Spleen (tissue), 11 donors: Measurements from ENCODE around the gene LRIG1. TPM values are rescaled to one million over a fixed set of nuclear protein-coding genes. Genes with fewer than 3 reads are reported as not detected.

Source experiments
- DNase-seq: peaks from one replicate; pipeline ENCODE4 v3.0.0-alpha.2; 2020
- H3K27ac ChIP-seq, 8 donors: fragments of 200-600 bp; sonication (generic) in 7 of 8; 1 replicate in 4 of 8; 2 replicates in 4 of 8; pipeline versions ENCODE4 v1.5.0 to v1.8.0; 2016 to 2021; ENCODE audit warnings: inconsistent platforms in 4 of 8, mild to moderate bottlenecking in 4 of 8, moderate library complexity in 1 of 8
- H3K27me3 ChIP-seq, 7 donors: fragments of 200-600 bp; sonication (generic) in 6 of 7; replicated peaks in 1 of 7; 1 replicate in 4 of 7; 2 replicates in 3 of 7; pipeline versions ENCODE4 v1.5.0 to v1.8.0; 2016 to 2021; ENCODE audit warnings: inconsistent platforms in 3 of 7, mild to moderate bottlenecking in 1 of 7
- H3K36me3 ChIP-seq, 6 donors: fragments of 200-600 bp; sonication (generic) in 5 of 6; 1 replicate in 4 of 6; 2 replicates in 2 of 6; pipeline versions ENCODE4 v1.5.0 to v1.8.0; 2016 to 2021; ENCODE audit warnings: inconsistent platforms in 2 of 6
- H3K4me1 ChIP-seq, 6 donors: fragments of 200-600 bp; sonication (generic) in 5 of 6; 1 replicate in 3 of 6; 2 replicates in 3 of 6; pipeline versions ENCODE4 v1.5.0 to v1.8.0; 2016 to 2021; ENCODE audit warnings: inconsistent platforms in 3 of 6
- H3K4me3 ChIP-seq, 8 donors: fragments of 200-600 bp; sonication (generic) in 7 of 8; 1 replicate in 4 of 8; 2 replicates in 4 of 8; pipeline versions ENCODE4 v1.5.0 to v1.8.0; 2016 to 2021; ENCODE audit warnings: inconsistent platforms in 4 of 8, mild to moderate bottlenecking in 4 of 8, moderate library complexity in 2 of 8
- H3K9me3 ChIP-seq, 8 donors: fragments of 200-600 bp; sonication (generic) in 7 of 8; 1 replicate in 4 of 8; 2 replicates in 4 of 8; pipeline versions ENCODE4 v1.5.0 to v1.8.0; 2016 to 2021; ENCODE audit warnings: inconsistent platforms in 4 of 8
- CTCF ChIP-seq, 11 experiments: fragments of 200-600 bp in 7 of 11; fragments of 450-650 bp in 4 of 11; sonication (generic) in 4 of 11; IDR thresholded peaks in 8 of 11; conservative IDR thresholded peaks in 3 of 11; 1 replicate in 7 of 11; 2 replicates in 4 of 11; pipeline versions ENCODE4 v1.4.0 to v1.8.0; 2016 to 2021; ENCODE audit warnings: antibody characterized with exemption in 11 of 11, inconsistent platforms in 4 of 11, mild to moderate bottlenecking in 1 of 11
- POLR2A ChIP-seq, 3 donors: fragments of 450-650 bp; IDR thresholded peaks; one replicate each; pipeline ENCODE4 v1.5.1; 2017; ENCODE audit warnings: antibody characterized with exemption in 3 of 3, mild to moderate bottlenecking in 1 of 3
- POLR2AphosphoS5 ChIP-seq, 3 donors: sonication (generic); formaldehyde crosslinking; IDR thresholded peaks; one replicate each; pipeline ENCODE4 v1.5.1; 2017; ENCODE audit warnings: antibody characterized with exemption in 3 of 3
- WGBS, 5 donors: extraction: QIAGEN DNeasy Blood & Tissue Kit in 3 of 5; methylation state at CpG; one replicate each; pipeline versions ENCODE4 v1.1.5 to v1.1.7; 2013 to 2018; 5-methylcytosine and 5-hydroxymethylcytosine counted together
- intact Hi-C: fragments of 100-400 bp; cut with DNase I; formaldehyde crosslinking; loops from one replicate; pipeline ENCODE4 v1.15.0; 2023; ENCODE audit warnings: low total_unique reads
- polyA plus RNA-seq, 3 donors: library from polyadenylated mRNA; stranded (reverse); fragments of 200-250 nt; gene quantifications; one replicate each; pipeline ENCODE4 v1.2.1, GENCODE V29; 2013
- total RNA-seq, 7 donors: library from RNA; depleted of rRNA in 3 of 7; stranded (reverse); fragments of >200 nt in 3 of 7; fragmentation: NEBNext Ultra II Directional in 4 of 7; extraction: Animal tissue kit (Norgen Biotek cat#: 25700) in 4 of 7; gene quantifications; one replicate each; pipeline versions ENCODE4 v1.1.0 to v1.2.1, GENCODE V29; 2016 to 2021
- donor health status: healthy with polysubstance abuse.
- donor health status: DM: no; HTN: no; CAD: no; lungs with moderate emphysema.
- donor health status: DM: no; HTN: no; CAD: no.
- donor health status: Bipolar disorder and iron deficiency.
- donor health status: healthy.
- donor health status: DM: no; HTN: no; CAD: no.
- donor health status: DM: yes; HTN: yes; CAD: no.

LRIG1 gene
- total and polyA plus RNA-seq, 10 donors, result 5.9 to 19.7 (median 11.9) TPM

- Histone ChIP-seq H3K27me3 (no peaks in the 10 kb centered on the region), H3K27ac (no peak overlapping the region), H3K4me1 (no peaks in the 10 kb centered on the region), H3K4me3 (no peak overlapping the region), H3K9me3 (no peaks in the 10 kb centered on the region), H3K36me3 (peaks cover 0 to 68% (median 7%) of the 10 kb centered on the region in 6 donors)
- no peak for TF ChIP-seq POLR2AphosphoS5 (IDR thresholded peaks at IDR 0.05)
- TF ChIP-seq CTCF (IDR thresholded peaks at IDR 0.05 in 8 of 11, conservative IDR thresholded peaks at IDR 0.05 in 3 of 11), result no peak
- no peak for TF ChIP-seq POLR2A (IDR thresholded peaks at IDR 0.05)
- intact Hi-C loops, result no loop called here
- no peak for DNase-seq
- WGBS, 5 donors, result 90 to 96% (median 91%) methylated on average over 5 of the region's 5 CpGs
Observed at GRCh38 chr3:66414846-66415245, 86.0 kb downstream of the LRIG1 start.

- Histone ChIP-seq H3K9me3 (no peaks in the 10 kb centered on the region), H3K27me3 (no peaks in the 10 kb centered on the region), H3K27ac (no peak overlapping the region), H3K4me1 (no peaks in the 10 kb centered on the region), H3K36me3 (peaks cover 0 to 77% (median 11%) of the 10 kb centered on the region in 6 donors), H3K4me3 (no peak overlapping the region)
- intact Hi-C loops, result no loop called here
- 86 to 93% (median 90%) methylated on average over 5 to 7 of the region's 7 CpGs for WGBS, 5 donors
- no peak for DNase-seq
- no peak for TF ChIP-seq POLR2A (IDR thresholded peaks at IDR 0.05)
- TF ChIP-seq POLR2AphosphoS5 (IDR thresholded peaks at IDR 0.05), result no peak
- TF ChIP-seq CTCF (IDR thresholded peaks at IDR 0.05 in 8 of 11, conservative IDR thresholded peaks at IDR 0.05 in 3 of 11), result no peak
Observed at GRCh38 chr3:66413151-66413751, 87.6 kb downstream of the LRIG1 start.

GRCh38 chr3:66411961-66412887 lies 88.6 kb downstream of the LRIG1 start:
- 82 to 87% (median 85%) methylated on average over 21 to 24 of the region's 24 CpGs for WGBS, 5 donors
- Histone ChIP-seq H3K36me3 (peaks cover 0 to 78% (median 11%) of the 10 kb centered on the region in 6 donors), H3K9me3 (no peaks in the 10 kb centered on the region), H3K4me1 (peaks cover 0 to 6% (median 0%) of the 10 kb centered on the region in 6 donors), H3K27ac (no peak overlapping the region), H3K27me3 (no peaks in the 10 kb centered on the region), H3K4me3 (no peak overlapping the region)
- intact Hi-C loops, result no loop called here
- TF ChIP-seq CTCF (IDR thresholded peaks at IDR 0.05 in 8 of 11, conservative IDR thresholded peaks at IDR 0.05 in 3 of 11) (no peak), POLR2AphosphoS5 (IDR thresholded peaks at IDR 0.05) (no peak), POLR2A (IDR thresholded peaks at IDR 0.05) (no peak)
- no peak for DNase-seq

- H3K36me3 ChIP-seq, result peaks cover 0 to 80% (median 14%) of the 10 kb centered on the region in 6 donors
- TF ChIP-seq CTCF (IDR thresholded peaks at IDR 0.05 in 8 of 11, conservative IDR thresholded peaks at IDR 0.05 in 3 of 11), result no peak
- TF ChIP-seq POLR2A (IDR thresholded peaks at IDR 0.05), result no peak
- WGBS, 5 donors, result 51 to 70% (median 65%) methylated on average over 8 of the region's 8 CpGs
- H3K4me1 ChIP-seq, result peaks cover 0 to 6% (median 0%) of the 10 kb centered on the region in 6 donors
- no peak for DNase-seq
- intact Hi-C loops, result no loop called here
- H3K27ac ChIP-seq, result no peak overlapping the region
- H3K4me3 ChIP-seq, result no peak overlapping the region
- H3K9me3 ChIP-seq, result no peaks in the 10 kb centered on the region
- H3K27me3 ChIP-seq, result no peaks in the 10 kb centered on the region
Observed at GRCh38 chr3:66411474-66411873, 89.3 kb downstream of the LRIG1 start.
